PC-3 (cell line): Measurements from ENCODE around the gene THSD8.

Experiments
- CTCF ChIP-seq: fragments of 300-600 bp; sonication (generic); conservative IDR thresholded peaks from 2 replicates; pipeline ENCODE4 v1.5.1; 2017; ENCODE audit warnings: antibody characterized with exemption, low read depth, mild to moderate bottlenecking, low read length
- EZH2phosphoT487 ChIP-seq: fragments of 300-600 bp; sonication (generic); IDR thresholded peaks from 2 replicates; pipeline ENCODE4 v1.6.1; 2018; ENCODE audit warnings: mild to moderate bottlenecking, antibody characterized with exemption, low read length, borderline replicate concordance

- TF ChIP-seq CTCF (no peak), EZH2phosphoT487 (peak; percentile 41; the same call in 1 of the 2 replicates)
Observed at GRCh38 chr19:12794196-12794941, 7.5 kb upstream of the THSD8 start.
